Colonic mucosa (tissue), 4 donors: ENCODE measurements around the gene ANO10. TPM values are rescaled to one million over a fixed set of nuclear protein-coding genes. Genes with fewer than 3 reads are reported as not detected.

ENCODE experiments used
- DNase-seq: peaks from one replicate; pipeline ENCODE4 v3.0.0-alpha.2; 2020
- H3K27ac ChIP-seq: fragments of 200-600 bp; one replicate; pipeline ENCODE4 v1.8.0; 2021
- H3K27me3 ChIP-seq: fragments of 200-600 bp; one replicate; pipeline ENCODE4 v1.8.0; 2021
- H3K36me3 ChIP-seq: fragments of 200-600 bp; one replicate; pipeline ENCODE4 v1.8.0; 2021
- H3K4me1 ChIP-seq: fragments of 200-600 bp; one replicate; pipeline ENCODE4 v1.8.0; 2021; ENCODE audit warnings: mild to moderate bottlenecking
- H3K4me3 ChIP-seq: fragments of 200-600 bp; one replicate; pipeline ENCODE4 v1.8.0; 2021
- H3K9ac ChIP-seq, 2 donors: one replicate each; pipeline ENCODE4 v1.7.0; 2013; ENCODE audit warnings: control low read depth in 2 of 2, low read depth in 2 of 2, low read length in 2 of 2
- H3K9me3 ChIP-seq: fragments of 200-600 bp; one replicate; pipeline ENCODE4 v1.8.0; 2021
- intact Hi-C: fragments of 100-400 bp; cut with DNase I; formaldehyde crosslinking; loops from one replicate; pipeline ENCODE4 v1.14.1; 2022
- total RNA-seq, 2 donors: library from RNA; stranded (reverse); fragmentation: NEBNext Ultra II Directional in 1 of 2; extraction: Animal tissue kit (Norgen Biotek cat#: 25700) in 1 of 2; gene quantifications; one replicate each; pipeline ENCODE4 v1.2.1, GENCODE V29; 2021
- TF ChIP-seq, protein P1 (sequence below): fragments of 200-600 bp; IDR thresholded peaks from one replicate; pipeline ENCODE4 v1.8.0; 2022; ENCODE audit warnings: antibody characterized with exemption, mild to moderate bottlenecking
- donor health status: healthy.
- donor health status: DM: no; HTN: no; CAD: no.
- donor health status: DM: no; HTN: no; CAD: no.

ANO10 gene
- total RNA-seq, 2 donors from 2014 or later = 53.9 to 69.0 TPM

DNA sequence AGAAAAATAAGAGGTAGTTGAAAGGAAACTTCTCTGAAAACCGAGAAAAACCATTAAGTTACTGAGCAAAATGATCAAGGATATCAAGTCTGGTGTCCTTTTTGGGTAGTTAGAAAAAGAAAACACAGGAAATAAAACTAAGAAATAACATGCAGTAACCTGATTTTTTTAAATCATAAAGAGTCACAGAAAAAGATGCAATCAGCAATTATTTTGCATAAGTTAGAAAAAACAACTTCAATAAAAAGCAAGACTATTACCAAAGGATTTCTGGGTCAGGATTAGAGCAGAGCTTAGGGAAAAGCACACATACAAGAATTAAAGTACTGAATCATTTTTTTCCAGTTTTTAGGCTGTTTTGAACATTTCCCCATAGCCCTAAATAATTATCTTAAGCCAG, 28.5 kb upstream of the ANO10 start:
- no peaks in the 10 kb centered on the region for H3K36me3 ChIP-seq
- no peaks in the 10 kb centered on the region for H3K4me1 ChIP-seq
- no peak overlapping the region for H3K9ac ChIP-seq
- DNase-seq = no peak
- no peak overlapping the region for H3K27ac ChIP-seq
- no peaks in the 10 kb centered on the region for H3K9me3 ChIP-seq
- intact Hi-C loops = no loop called here
- no peak overlapping the region for H3K4me3 ChIP-seq
- no peaks in the 10 kb centered on the region for H3K27me3 ChIP-seq
- TF ChIP-seq, protein P1, sequence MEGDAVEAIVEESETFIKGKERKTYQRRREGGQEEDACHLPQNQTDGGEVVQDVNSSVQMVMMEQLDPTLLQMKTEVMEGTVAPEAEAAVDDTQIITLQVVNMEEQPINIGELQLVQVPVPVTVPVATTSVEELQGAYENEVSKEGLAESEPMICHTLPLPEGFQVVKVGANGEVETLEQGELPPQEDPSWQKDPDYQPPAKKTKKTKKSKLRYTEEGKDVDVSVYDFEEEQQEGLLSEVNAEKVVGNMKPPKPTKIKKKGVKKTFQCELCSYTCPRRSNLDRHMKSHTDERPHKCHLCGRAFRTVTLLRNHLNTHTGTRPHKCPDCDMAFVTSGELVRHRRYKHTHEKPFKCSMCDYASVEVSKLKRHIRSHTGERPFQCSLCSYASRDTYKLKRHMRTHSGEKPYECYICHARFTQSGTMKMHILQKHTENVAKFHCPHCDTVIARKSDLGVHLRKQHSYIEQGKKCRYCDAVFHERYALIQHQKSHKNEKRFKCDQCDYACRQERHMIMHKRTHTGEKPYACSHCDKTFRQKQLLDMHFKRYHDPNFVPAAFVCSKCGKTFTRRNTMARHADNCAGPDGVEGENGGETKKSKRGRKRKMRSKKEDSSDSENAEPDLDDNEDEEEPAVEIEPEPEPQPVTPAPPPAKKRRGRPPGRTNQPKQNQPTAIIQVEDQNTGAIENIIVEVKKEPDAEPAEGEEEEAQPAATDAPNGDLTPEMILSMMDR = no peak

DNA sequence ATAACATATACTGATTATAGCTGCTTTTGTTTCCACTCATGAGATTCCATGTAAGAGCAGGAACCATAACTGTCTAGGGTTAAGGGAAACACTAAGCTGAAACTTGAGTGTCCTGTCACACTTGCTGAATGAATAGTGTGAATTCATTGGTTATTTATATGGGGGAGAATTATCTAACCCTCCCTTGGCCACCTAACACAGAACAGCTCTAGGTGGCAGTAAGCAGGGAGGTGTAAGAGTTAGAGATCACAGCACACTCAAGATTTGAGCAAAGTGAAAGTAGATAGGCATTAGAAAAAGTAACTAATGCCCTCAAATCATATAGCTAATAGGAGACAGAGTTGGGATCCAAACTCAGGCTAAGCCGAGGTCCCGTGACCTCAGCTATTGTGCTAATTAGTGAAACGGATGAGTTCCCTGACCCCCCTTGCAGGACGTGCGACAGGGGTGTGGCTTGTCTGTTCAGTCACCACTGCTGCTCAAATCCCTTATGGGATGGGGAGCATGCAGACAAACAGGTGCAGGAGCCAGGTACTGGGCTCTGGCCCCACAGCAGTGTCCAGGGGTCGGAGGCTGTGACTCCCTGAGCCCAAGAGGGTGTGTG, 27.7 kb upstream of the ANO10 start:
- no peaks in the 10 kb centered on the region for H3K9me3 ChIP-seq
- H3K4me1 ChIP-seq = no peaks in the 10 kb centered on the region
- H3K4me3 ChIP-seq = peak overlapping the region; percentile 27
- no peaks in the 10 kb centered on the region for H3K36me3 ChIP-seq
- intact Hi-C loops = no loop called here
- TF ChIP-seq, protein P1 = no peak
- H3K9ac ChIP-seq = peak overlapping the region in 1 of 2 donors; percentile 41
- no peak overlapping the region for H3K27ac ChIP-seq
- H3K27me3 ChIP-seq = no peaks in the 10 kb centered on the region
- DNase-seq = no peak

DNA sequence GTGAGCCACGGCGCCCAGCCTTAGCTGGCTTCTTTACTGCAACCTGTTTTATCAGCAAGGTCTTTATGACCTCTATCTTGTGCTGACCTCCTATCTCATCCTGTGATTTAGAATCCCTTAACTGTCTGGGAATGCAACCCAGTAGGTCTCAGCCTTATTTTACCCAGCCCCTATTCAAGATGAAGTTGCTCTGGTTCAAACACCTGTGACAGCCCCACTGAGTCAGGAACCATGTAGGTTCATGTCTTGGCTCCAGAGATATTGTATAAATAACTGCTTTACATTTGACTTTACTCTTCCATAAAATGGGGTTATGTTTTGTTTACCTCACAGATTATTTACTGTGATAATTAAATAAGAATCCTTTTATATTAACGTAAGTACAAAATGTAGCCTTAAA, 27.1 kb upstream of the ANO10 start:
- H3K27me3 ChIP-seq = no peaks in the 10 kb centered on the region
- intact Hi-C loops = no loop called here
- no peaks in the 10 kb centered on the region for H3K36me3 ChIP-seq
- DNase-seq = no peak
- TF ChIP-seq, protein P1 = no peak
- no peak overlapping the region for H3K4me3 ChIP-seq
- no peak overlapping the region for H3K27ac ChIP-seq
- no peaks in the 10 kb centered on the region for H3K4me1 ChIP-seq
- no peak overlapping the region for H3K9ac ChIP-seq
- H3K9me3 ChIP-seq = no peaks in the 10 kb centered on the region

DNA sequence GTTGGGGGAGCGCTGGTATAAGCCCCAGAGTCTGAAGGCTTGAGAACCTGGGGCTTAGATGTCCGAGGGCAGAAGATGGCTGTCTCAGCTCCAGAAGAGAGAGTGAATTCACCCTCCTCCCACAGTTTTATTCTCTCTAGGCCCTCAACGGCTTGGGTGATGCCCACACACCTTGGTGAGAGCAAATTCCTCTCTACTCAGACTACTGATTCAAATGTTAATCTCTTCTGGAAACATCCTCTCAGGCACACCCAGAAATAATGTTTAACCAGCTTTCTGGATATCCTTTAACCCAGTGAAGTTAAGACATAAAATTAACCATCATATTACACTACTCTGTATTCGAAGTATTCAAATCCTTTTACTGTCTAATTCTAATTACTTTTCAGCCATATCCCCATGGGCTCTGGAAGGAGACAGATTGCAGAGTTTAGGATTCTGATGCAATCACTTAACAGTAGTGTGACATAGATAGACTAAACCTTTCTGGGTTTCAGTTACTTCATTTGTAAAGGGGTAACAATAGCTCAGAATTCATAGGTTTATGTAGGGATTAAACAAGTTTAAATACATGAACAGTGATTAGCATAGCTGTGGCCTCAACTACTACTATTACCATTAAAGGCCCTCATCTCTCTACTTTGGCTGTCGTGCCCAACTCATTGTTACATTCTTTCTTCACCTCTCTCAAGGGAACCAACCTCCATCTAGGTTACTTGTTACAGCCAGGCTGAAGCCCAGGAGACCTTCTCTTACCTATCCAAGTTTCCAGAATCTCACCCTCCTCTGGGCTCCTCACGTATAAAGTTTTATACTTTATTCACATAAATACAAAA, 25.7 kb upstream of the ANO10 start:
- no peak for DNase-seq
- no peaks in the 10 kb centered on the region for H3K9me3 ChIP-seq
- H3K27me3 ChIP-seq = no peaks in the 10 kb centered on the region
- no peak overlapping the region for H3K9ac ChIP-seq
- no peaks in the 10 kb centered on the region for H3K4me1 ChIP-seq
- no peaks in the 10 kb centered on the region for H3K36me3 ChIP-seq
- TF ChIP-seq, protein P1 = no peak
- H3K27ac ChIP-seq = no peak overlapping the region
- H3K4me3 ChIP-seq = no peak overlapping the region
- intact Hi-C loops = no loop called here

DNA sequence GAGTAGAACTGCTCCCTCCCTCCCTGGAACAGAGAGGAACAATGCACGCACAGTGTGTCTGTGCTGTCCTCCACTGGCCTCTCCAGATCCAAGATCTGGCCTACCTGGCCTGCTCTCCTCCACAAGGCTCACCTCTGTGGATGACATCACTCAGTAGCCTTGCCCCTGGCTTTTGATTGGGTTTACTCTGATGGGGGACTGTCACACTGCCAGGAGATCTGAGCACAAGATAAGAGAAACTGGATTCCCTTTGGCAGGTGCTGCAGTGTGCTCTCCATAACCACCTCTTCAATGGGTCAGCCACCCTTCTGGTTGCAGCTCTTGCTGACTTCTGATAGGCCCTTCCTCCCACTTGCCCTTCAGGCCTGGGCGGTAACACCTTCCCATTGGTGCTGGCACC, 22.6 kb upstream of the ANO10 start:
- Histone ChIP-seq H3K27me3 (no peaks in the 10 kb centered on the region), H3K9me3 (no peaks in the 10 kb centered on the region), H3K4me1 (no peaks in the 10 kb centered on the region), H3K36me3 (no peaks in the 10 kb centered on the region), H3K4me3 (no peak overlapping the region), H3K9ac (no peak overlapping the region), H3K27ac (no peak overlapping the region)
- DNase-seq = no peak
- intact Hi-C loops = no loop called here
- TF ChIP-seq, protein P1 = no peak
